Mucosa of rectum (tissue), 2 donors: ENCODE data around the gene SLC17A4.

Experiments
- H3K27ac ChIP-seq, 2 donors: one replicate each; pipeline ENCODE4 v1.7.0; 2013; ENCODE audit warnings: inconsistent platforms in 2 of 2, low read depth in 2 of 2, low read length in 2 of 2
- H3K27me3 ChIP-seq, 2 donors: one replicate each; pipeline ENCODE4 v1.7.0; 2013; ENCODE audit warnings: low read length in 2 of 2; ENCODE audit not compliant: control insufficient read depth in 2 of 2, insufficient read depth in 2 of 2
- H3K36me3 ChIP-seq, 2 donors: one replicate each; pipeline ENCODE4 v1.7.0; 2013; ENCODE audit warnings: low read length in 2 of 2; ENCODE audit not compliant: control insufficient read depth in 2 of 2, insufficient read depth in 2 of 2
- H3K4me1 ChIP-seq, 2 donors: one replicate each; pipeline ENCODE4 v1.7.0; 2013; ENCODE audit warnings: low read length in 2 of 2, mild to moderate bottlenecking in 1 of 2; ENCODE audit not compliant: control insufficient read depth in 2 of 2, insufficient read depth in 2 of 2
- H3K4me3 ChIP-seq, 2 donors: one replicate each; pipeline ENCODE4 v1.7.0; 2013; ENCODE audit warnings: low read length in 2 of 2
- H3K9ac ChIP-seq, 2 donors: one replicate each; pipeline ENCODE4 v1.7.0; 2013; ENCODE audit warnings: low read length in 2 of 2, low read depth in 1 of 2, mild to moderate bottlenecking in 1 of 2
- H3K9me3 ChIP-seq, 2 donors: one replicate each; pipeline ENCODE4 v1.7.0; 2013; ENCODE audit warnings: low read length in 2 of 2; ENCODE audit not compliant: control insufficient read depth in 2 of 2
- donor health status: healthy.
- donor health status: Normal muscosa, but diverticular disease.

SLC17A4 gene

DNA sequence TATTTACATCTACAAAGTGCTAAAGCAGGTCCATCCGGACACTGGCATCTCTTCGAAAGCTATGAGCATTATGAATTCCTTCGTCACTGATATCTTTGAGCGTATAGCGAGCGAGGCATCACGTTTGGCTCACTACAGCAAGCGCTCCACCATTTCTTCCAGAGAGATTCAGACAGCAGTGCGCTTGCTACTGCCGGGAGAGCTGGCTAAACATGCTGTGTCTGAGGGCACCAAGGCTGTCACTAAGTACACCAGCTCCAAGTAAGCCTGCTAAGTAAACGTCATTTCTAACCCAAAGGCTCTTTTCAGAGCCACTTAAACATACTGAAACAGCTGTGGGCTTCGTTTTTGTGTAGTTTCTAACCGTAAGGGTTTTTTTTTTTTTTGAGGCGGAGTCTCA lies 27.5 kb upstream of the SLC17A4 start:
- no peaks in the 10 kb centered on the region for H3K36me3 ChIP-seq
- no peak overlapping the region for H3K9ac ChIP-seq
- peaks cover 0 to 3% of the 10 kb centered on the region in 2 donors for H3K27me3 ChIP-seq
- H3K4me1 ChIP-seq = no peaks in the 10 kb centered on the region
- no peaks in the 10 kb centered on the region for H3K9me3 ChIP-seq
- H3K27ac ChIP-seq = no peak overlapping the region
- H3K4me3 ChIP-seq = no peak overlapping the region

DNA sequence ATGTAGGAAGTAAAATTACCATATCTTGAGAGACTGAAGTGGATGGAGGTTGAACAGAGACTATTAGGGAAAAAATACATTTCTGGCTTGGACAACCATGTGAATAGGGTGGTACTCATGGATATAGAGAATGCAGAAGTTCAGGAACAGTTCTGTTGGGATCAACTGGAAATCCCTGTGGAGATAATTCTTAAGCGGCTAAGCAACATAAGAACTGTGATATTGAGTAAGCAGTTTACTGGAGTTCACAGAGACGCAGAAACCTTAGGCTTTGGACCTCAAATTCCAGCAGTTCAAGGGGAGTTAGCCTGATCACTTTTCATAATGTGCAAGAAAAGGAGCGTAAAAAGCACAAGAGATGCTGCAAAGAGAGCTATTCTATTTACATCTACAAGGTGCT lies 23.6 kb upstream of the SLC17A4 start:
- Histone ChIP-seq H3K36me3 (no peaks in the 10 kb centered on the region), H3K9me3 (no peaks in the 10 kb centered on the region), H3K27me3 (peaks cover 0 to 3% of the 10 kb centered on the region in 2 donors), H3K27ac (no peak overlapping the region), H3K9ac (no peak overlapping the region), H3K4me3 (no peak overlapping the region), H3K4me1 (no peaks in the 10 kb centered on the region)

DNA sequence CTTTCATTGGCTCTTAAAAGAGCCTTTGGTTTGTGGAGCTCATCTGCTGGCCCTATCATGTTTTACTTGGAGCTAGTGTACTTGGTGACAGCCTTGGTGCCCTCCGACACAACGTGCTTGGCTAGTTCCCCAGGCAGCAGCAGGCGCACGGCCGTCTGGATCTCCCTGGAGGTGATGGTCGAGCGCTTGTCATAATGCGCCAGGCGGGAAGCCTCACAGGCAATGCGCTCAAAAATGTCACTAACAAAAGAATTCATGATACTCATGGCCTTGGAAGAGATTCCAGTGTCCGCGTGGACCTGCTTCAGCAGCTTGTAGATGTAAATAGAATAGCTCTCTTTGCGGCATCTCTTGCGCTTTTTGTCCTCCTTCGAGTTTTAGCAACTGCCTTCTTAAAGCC lies 22.8 kb upstream of the SLC17A4 start:
- H3K36me3 ChIP-seq = no peaks in the 10 kb centered on the region
- peaks cover 0 to 3% of the 10 kb centered on the region in 2 donors for H3K27me3 ChIP-seq
- no peaks in the 10 kb centered on the region for H3K9me3 ChIP-seq
- no peaks in the 10 kb centered on the region for H3K4me1 ChIP-seq
- no peak overlapping the region for H3K4me3 ChIP-seq
- H3K9ac ChIP-seq = no peak overlapping the region
- H3K27ac ChIP-seq = no peak overlapping the region

DNA sequence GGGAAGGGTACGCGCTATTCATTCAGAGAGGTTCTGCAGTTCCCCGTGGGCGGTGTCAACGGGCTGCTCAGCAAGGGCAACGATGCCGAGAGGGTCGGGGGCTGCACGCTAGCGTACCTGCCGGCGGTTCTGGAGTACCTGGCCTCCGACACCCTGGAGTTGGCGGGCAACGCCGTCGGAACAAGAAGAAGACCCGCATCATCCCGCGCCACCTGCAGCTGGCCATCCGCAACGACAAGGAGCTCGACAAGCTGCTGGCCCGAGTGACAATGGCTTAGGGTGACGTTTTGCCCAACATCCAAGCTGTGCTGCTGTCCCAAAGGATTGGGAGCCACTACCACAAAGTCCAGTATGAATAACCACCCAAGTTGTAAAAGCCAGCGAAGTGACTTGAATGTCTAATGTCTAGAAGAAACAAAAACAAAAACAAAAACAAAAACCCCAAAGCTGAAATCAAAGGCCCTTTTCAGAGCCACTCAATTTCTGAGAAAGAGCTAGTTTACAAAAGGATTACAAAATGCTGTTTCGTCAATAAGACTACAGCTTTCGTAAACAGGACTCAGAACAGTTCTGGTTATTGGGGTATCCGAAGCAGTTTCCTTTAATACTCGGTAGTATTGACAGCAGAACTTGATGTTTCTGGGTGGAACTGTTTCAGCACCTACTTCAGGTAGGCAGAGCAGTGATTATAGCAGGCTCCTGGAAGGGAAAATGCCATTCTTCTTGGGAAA lies 21.9 kb upstream of the SLC17A4 start:
- Histone ChIP-seq H3K27ac (no peak overlapping the region), H3K4me3 (no peak overlapping the region), H3K9ac (no peak overlapping the region), H3K27me3 (peaks cover 0 to 3% of the 10 kb centered on the region in 2 donors), H3K36me3 (no peaks in the 10 kb centered on the region), H3K4me1 (no peaks in the 10 kb centered on the region), H3K9me3 (peaks cover 1 to 5% of the 10 kb centered on the region in 2 donors)

DNA sequence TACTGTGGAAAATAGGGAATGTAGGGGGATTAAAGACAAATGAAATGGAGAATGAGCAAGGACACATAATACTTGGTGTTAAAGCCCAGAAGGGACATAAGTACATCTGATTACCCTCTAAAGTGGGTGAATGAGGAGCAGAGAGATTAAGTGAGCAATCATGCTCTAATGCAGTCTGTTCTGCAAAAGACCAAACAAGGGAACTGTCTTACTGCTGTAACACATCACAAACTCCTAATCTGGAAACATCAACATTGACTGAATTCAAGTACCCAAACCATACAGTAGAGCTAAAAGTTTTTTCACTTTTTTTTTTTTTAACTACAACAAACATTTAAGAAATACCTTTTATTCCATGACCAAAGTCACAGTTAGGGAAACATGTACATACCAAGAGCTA lies 19.3 kb upstream of the SLC17A4 start:
- no peak overlapping the region for H3K9ac ChIP-seq
- H3K27ac ChIP-seq = no peak overlapping the region
- H3K36me3 ChIP-seq = no peaks in the 10 kb centered on the region
- no peak overlapping the region for H3K4me3 ChIP-seq
- H3K4me1 ChIP-seq = no peaks in the 10 kb centered on the region
- H3K9me3 ChIP-seq = peaks cover 3 to 5% of the 10 kb centered on the region in 2 donors
- H3K27me3 ChIP-seq = peaks cover 0 to 3% of the 10 kb centered on the region in 2 donors

DNA sequence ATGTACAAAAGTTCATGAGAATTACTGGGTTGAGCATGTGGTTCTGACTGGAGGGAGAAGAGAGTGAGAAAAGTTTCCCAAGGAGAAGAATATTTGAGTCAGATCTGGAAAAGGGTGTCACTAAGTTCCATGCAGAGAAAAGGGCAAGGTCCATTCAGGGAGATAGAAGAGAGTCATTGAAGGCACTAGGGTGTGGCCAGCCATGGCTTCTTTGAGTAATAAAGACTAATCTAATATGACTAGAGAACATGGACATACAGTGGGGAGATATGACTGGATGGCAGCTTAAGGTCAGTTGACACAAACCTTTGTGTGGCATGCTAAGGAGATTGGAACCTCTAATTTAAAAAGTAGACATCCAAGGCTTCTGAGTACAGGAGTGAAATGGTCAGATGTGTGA lies 10.7 kb upstream of the SLC17A4 start:
- H3K27ac ChIP-seq = peak overlapping the region; percentile 49 to 57
- no peaks in the 10 kb centered on the region for H3K36me3 ChIP-seq
- no peak overlapping the region for H3K9ac ChIP-seq
- H3K9me3 ChIP-seq = no peaks in the 10 kb centered on the region
- no peaks in the 10 kb centered on the region for H3K27me3 ChIP-seq
- H3K4me1 ChIP-seq = peaks cover 8 to 13% of the 10 kb centered on the region in 2 donors
- peak overlapping the region; percentile 11 to 34 for H3K4me3 ChIP-seq

DNA sequence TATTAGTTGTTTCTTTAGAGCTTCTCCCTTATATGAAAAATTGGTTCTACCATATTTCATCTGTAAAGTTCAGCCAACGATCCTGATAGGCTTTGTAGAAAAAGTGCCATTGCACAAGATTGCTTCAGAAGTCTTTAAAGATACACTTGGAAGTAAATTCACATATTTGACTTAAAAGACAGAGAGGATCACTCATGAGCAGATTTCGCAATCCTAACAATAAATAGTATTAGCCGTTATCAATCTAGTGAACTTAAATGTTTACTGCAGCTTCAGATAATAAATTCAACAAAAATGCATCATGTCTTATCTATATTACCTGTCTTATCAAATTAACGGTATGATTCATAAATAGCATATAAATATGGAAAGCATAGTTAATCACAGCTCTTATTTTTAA lies 8.7 kb upstream of the SLC17A4 start:
- Histone ChIP-seq H3K4me3 (no peak overlapping the region), H3K27ac (no peak overlapping the region), H3K27me3 (no peaks in the 10 kb centered on the region), H3K9ac (no peak overlapping the region), H3K36me3 (no peaks in the 10 kb centered on the region), H3K9me3 (no peaks in the 10 kb centered on the region), H3K4me1 (peaks cover 15 to 28% of the 10 kb centered on the region in 2 donors)

DNA sequence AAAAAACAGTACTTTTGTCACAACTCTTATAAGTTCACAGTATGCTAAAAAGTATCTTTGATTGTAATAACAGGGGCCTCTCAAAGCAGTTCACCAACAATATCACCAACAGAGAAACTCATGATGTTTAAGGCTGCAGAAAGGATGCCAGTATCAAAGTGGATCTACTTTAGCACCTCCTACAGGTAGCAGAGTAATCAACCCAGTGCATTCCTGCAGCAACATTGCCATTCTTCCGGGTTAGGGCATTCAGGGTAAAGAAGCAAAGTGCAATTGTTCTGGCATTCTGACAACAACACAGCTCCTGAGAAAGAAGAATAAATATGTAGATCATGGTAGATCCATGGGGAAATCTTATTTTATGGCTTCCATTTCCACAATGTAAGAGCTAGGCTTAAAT lies 7.6 kb upstream of the SLC17A4 start:
- H3K4me1 ChIP-seq = peaks cover 15 to 36% of the 10 kb centered on the region in 2 donors
- no peak overlapping the region for H3K4me3 ChIP-seq
- no peak overlapping the region for H3K9ac ChIP-seq
- H3K27me3 ChIP-seq = no peaks in the 10 kb centered on the region
- H3K27ac ChIP-seq = peak overlapping the region; percentile 45 to 60
- H3K36me3 ChIP-seq = no peaks in the 10 kb centered on the region
- H3K9me3 ChIP-seq = no peaks in the 10 kb centered on the region

DNA sequence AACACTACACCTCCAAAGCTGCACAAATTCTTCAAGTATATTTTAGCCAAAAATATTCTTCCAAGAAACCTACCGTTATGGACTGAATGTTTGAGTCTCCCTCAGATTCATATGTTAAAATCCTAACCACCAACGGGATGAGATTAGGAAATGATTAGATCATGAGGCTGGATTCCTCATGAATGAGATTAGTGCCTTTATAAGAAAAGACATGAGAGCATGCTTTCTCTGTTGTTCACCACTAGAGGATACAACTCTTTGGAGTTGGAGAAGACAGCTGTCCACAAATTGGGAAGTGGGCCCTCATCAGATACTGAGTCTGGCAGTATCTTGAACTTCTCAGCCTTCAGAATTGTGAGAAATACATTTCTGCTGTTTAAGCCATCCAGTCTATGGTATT lies 7.1 kb upstream of the SLC17A4 start:
- no peaks in the 10 kb centered on the region for H3K27me3 ChIP-seq
- no peaks in the 10 kb centered on the region for H3K9me3 ChIP-seq
- H3K36me3 ChIP-seq = no peaks in the 10 kb centered on the region
- H3K27ac ChIP-seq = peak overlapping the region; percentile 45 to 60
- no peak overlapping the region for H3K9ac ChIP-seq
- no peak overlapping the region for H3K4me3 ChIP-seq
- peaks cover 19 to 39% of the 10 kb centered on the region in 2 donors for H3K4me1 ChIP-seq

DNA sequence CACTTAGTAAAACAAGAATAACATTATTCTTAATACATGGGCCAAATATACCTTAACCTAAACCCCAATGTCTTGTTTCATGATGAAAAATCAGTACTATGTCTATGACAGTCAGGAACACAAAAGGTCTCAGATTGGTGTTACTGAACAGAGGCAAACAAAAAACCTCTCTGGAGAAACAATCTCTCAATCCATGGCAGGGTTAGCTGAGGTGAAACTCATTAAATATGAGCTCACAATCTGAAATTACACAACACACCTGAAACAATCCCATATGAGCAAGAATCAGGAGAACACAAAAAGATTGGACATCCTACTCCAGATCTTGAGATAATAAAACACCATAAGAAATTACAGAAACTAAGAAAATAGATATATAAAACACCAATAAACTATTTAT lies 6.5 kb upstream of the SLC17A4 start:
- no peaks in the 10 kb centered on the region for H3K9me3 ChIP-seq
- peaks cover 20 to 39% of the 10 kb centered on the region in 2 donors for H3K4me1 ChIP-seq
- H3K27me3 ChIP-seq = no peaks in the 10 kb centered on the region
- no peak overlapping the region for H3K4me3 ChIP-seq
- H3K27ac ChIP-seq = peak overlapping the region in 1 of 2 donors; percentile 45
- no peak overlapping the region for H3K9ac ChIP-seq
- H3K36me3 ChIP-seq = no peaks in the 10 kb centered on the region
